ENCODE data around the gene SPATA25.

SPATA25 gene

DNA sequence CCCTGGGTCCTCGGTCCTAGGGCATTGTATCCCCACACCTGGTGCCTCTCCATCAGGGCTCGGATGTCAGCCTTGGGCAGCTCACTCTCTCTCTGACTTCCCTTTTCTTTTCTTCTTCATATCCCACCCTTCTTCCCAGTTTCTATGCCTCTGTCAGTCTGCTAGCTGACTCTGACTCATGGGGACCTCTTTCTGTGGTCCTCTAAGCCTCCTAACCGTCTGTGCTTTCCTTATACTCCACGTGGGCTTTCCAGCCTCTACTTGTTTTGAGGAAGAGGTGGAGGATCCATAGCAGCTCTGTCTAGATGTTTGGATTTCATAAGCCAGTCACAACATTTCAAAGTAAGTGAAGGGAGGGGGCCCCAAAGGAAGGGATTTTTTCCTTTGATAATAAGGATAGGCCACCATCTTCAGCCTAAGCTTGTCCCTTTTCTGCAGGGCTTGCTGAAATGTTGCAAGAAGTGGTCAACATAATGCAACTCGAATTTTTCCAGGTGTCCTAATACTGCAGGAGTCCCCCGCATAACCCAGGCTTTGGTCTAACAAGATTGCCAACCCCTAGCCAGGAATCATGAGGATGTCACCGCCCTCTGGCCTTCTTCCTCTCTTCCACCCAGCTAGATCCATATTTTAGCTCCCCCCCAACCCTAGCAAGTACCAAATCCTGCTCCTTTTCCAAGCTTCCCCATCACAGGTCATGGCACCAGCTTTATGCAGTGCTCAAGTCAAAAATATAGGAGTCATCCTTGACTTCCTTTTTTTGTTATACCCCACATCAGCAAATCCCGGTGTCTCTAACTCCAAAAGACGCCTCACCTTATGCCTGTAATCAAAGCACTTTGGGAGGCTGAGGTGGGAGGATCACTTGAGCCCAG lies 33.3 kb upstream of the SPATA25 start:
- no peak overlapping the region for H3K4me3 ChIP-seq (ENCODE audit: low read depth, low read length)

DNA sequence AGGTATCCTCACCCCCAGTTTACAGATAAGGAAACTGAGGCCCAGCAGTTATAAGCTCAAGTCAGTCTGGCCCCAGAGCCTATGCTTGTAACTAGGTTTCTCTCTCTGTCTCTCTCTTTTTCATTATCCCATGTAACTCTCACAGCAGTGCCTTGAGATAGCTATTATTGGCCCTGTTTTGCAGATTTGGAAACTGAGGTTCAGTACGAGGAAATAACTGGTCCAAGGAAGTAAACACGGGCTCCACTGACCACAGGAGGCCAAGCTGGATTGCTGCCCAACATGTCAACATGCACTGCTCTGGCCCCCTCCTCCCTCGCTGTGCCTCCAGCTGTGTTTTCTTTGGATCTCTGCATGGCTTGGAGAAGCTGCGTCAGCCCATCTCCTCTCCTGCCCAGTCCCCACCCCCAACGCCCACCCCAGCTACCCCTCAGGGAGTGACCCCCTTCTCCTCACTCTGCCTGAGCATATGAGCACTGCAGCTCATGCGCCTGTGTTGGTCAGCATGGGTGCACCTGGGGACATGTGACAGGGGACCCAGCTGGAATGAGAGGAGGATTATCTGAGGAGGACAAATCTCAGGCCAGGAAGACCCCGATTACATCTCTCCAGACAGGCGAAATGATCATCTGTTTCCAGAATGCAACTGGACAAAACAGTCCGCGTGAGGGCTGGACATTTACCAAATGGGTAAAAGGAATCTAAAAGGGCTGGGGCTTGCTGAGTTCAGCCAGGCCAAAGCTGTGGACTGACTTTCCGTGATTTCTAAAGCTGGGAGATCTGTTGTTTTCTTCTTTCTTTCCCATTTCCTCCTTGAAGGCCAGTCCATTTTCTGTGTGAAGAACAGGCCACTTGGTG lies 32.3 kb upstream of the SPATA25 start:
- TF ChIP-seq, protein P1, sequence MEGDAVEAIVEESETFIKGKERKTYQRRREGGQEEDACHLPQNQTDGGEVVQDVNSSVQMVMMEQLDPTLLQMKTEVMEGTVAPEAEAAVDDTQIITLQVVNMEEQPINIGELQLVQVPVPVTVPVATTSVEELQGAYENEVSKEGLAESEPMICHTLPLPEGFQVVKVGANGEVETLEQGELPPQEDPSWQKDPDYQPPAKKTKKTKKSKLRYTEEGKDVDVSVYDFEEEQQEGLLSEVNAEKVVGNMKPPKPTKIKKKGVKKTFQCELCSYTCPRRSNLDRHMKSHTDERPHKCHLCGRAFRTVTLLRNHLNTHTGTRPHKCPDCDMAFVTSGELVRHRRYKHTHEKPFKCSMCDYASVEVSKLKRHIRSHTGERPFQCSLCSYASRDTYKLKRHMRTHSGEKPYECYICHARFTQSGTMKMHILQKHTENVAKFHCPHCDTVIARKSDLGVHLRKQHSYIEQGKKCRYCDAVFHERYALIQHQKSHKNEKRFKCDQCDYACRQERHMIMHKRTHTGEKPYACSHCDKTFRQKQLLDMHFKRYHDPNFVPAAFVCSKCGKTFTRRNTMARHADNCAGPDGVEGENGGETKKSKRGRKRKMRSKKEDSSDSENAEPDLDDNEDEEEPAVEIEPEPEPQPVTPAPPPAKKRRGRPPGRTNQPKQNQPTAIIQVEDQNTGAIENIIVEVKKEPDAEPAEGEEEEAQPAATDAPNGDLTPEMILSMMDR (IDR thresholded peaks at IDR 0.05; ENCODE audit: borderline replicate concordance, insufficient read depth, low read depth, low read length) = no peak
- H3K4me3 ChIP-seq (ENCODE audit: low read depth, low read length) = no peak overlapping the region

More for the DNA sequence above, 33.3 kb upstream of the SPATA25 start:
- TF ChIP-seq, protein P1 (IDR thresholded peaks at IDR 0.05; ENCODE audit: borderline replicate concordance, insufficient read depth, low read depth, low read length) = no peak

GRCh38 chr20:45918779-45919537 lies 31.5 kb upstream of the SPATA25 start:
- TF ChIP-seq, protein P1 (IDR thresholded peaks at IDR 0.05; ENCODE audit: borderline replicate concordance, insufficient read depth, low read depth, low read length) = no peak
- no peak overlapping the region for H3K4me3 ChIP-seq (ENCODE audit: low read depth, low read length)

DNA sequence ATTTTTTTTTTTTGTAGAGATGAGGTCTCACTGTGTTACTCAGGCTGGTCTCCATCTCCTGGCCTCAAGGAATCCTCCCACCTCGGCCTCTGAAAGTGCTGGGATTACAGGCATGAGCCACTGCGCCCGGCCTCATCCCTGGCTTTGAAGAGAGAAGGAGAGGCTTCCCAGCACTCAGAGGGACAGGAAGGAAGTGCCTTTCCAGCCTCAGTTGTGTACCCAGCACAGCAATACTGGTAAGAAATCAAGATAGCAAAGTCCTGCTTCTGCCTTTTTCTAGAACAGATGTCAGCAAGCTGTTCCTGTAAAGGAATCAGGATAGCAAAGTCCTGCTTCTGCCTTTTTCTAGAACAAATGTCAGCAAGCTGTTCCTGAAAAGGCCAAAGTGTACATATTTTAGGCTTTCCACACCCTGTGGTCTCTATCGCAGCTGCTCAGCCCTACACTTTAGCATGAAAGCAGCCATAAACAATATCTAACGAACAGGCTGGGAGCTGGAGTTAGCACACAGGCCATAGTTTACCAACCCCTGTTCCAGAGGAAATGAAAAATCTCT lies 30.8 kb upstream of the SPATA25 start:
- TF ChIP-seq, protein P1 (IDR thresholded peaks at IDR 0.05; ENCODE audit: borderline replicate concordance, insufficient read depth, low read depth, low read length) = no peak
- H3K4me3 ChIP-seq (ENCODE audit: low read depth, low read length) = no peak overlapping the region

DNA sequence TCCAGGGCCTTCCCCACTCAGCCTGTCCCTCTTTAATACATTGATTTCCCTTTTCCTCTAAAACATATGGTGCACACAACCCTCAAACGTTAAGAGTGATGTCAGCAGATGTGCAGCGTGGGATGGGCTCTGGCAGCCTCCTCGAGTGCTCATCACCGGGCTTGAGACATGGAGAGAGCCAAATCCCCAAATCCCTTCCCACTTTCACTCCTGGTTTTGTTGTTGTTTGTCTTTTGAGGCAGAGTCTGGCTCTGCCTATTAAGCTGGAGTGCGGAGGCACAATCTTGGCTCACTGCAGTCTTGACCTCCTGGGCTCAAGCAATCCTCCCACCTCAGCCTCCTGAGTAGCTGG lies 30.3 kb upstream of the SPATA25 start:
- H3K4me3 ChIP-seq (ENCODE audit: low read depth, low read length) = no peak overlapping the region
- TF ChIP-seq, protein P1 (IDR thresholded peaks at IDR 0.05; ENCODE audit: borderline replicate concordance, insufficient read depth, low read depth, low read length) = no peak

GRCh38 chr20:45913116-45913515 lies 25.7 kb upstream of the SPATA25 start:
- TF ChIP-seq, protein P1 (IDR thresholded peaks at IDR 0.05; ENCODE audit: borderline replicate concordance, insufficient read depth, low read depth, low read length) = no peak
- H3K4me3 ChIP-seq (ENCODE audit: low read depth, low read length) = no peak overlapping the region

Measured in GM12875 (cell line).